HL-60 (cell line): ENCODE data around the gene SAPCD2.

Experiments
- CTCF ChIP-seq: IDR thresholded peaks from one replicate; pipeline ENCODE4 v1.5.1; 2011; ENCODE audit warnings: low read length, control low read depth, inconsistent platforms; ENCODE audit not compliant: insufficient read depth
- GABPA ChIP-seq: IDR thresholded peaks from 2 replicates; pipeline ENCODE4 v1.6.1; 2012; ENCODE audit warnings: low read depth
- POLR2AphosphoS5 ChIP-seq: IDR thresholded peaks from 2 replicates; pipeline ENCODE4 v1.6.1; 2012; ENCODE audit warnings: low read depth
- REST ChIP-seq: IDR thresholded peaks from 2 replicates; pipeline ENCODE4 v1.6.1; 2012; ENCODE audit warnings: low read depth; ENCODE audit not compliant: insufficient replicate concordance
- SPI1 ChIP-seq: IDR thresholded peaks from 2 replicates; pipeline ENCODE4 v1.6.1; 2012; ENCODE audit warnings: low read depth, mild to moderate bottlenecking, borderline replicate concordance

GRCh38 chr9:137071282-137071681, 925 bp upstream of the SAPCD2 start:
- TF ChIP-seq CTCF: no peak
- TF ChIP-seq POLR2AphosphoS5: no peak
- no peak for TF ChIP-seq GABPA
- TF ChIP-seq REST: no peak
- TF ChIP-seq SPI1: no peak
